WTC11 (cell line): ENCODE measurements around the gene RGCC. TPM values are rescaled to one million over a fixed set of nuclear protein-coding genes. Genes with fewer than 3 reads are reported as not detected.

Experiments
- ATAC-seq: fragments of 200-7000 bp; cut with Tn5 transposase; 2 replicates; pipeline ENCODE4 v1.10.0; 2021; ENCODE audit warnings: mild to moderate bottlenecking, moderate library complexity
- CTCF ChIA-PET: fragments of 300-600 bp; sonication (Branson Sonifier 250); formaldehyde crosslinking; loops from one replicate; lab custom pipeline; 2021; ENCODE audit warnings: antibody characterized with exemption; lab: Charles Lee
- POLR2A ChIA-PET: fragments of 350-600 bp; sonication (Branson Sonifier 250); formaldehyde crosslinking; loops from one replicate; lab custom pipeline; 2021; ENCODE audit warnings: antibody characterized with exemption; lab: Charles Lee
- DNase-seq: peaks from one replicate; pipeline ENCODE4 v3.0.0; 2021; ENCODE audit warnings: low spot score
- H3K27ac Mint-ChIP-seq: 2 replicates; pipeline ENCODE4 v1.8.0; 2021; ENCODE audit warnings: mixed read lengths
- H3K27me3 Mint-ChIP-seq: 2 replicates; pipeline ENCODE4 v1.8.0; 2021; ENCODE audit warnings: low read depth, mild to moderate bottlenecking, moderate library complexity, mixed read lengths
- H3K36me3 Mint-ChIP-seq: 2 replicates; pipeline ENCODE4 v1.8.0; 2021; ENCODE audit warnings: mixed read lengths
- H3K4me1 Mint-ChIP-seq: 2 replicates; pipeline ENCODE4 v1.8.0; 2022; ENCODE audit warnings: mixed read lengths
- H3K4me3 Mint-ChIP-seq: 2 replicates; pipeline ENCODE4 v1.8.0; 2021; ENCODE audit warnings: mild to moderate bottlenecking, moderate library complexity, mixed read lengths
- H3K9me3 Mint-ChIP-seq: 2 replicates; pipeline ENCODE4 v1.8.0; 2021; ENCODE audit warnings: mixed read lengths
- AR ChIP-seq: fragments of 250-450 bp; sonication (Bioruptor Pico); IDR thresholded peaks from 2 replicates; pipeline ENCODE4 v1.9.0; 2021; ENCODE audit warnings: mild to moderate bottlenecking
- ATF1 ChIP-seq: sonication (generic); formaldehyde crosslinking; IDR thresholded peaks from 2 replicates; pipeline ENCODE4 v1.8.1; 2023; ENCODE audit warnings: mild to moderate bottlenecking, moderate library complexity, missing genetic modification reagents
- E2F1 ChIP-seq: sonication (generic); formaldehyde crosslinking; IDR thresholded peaks from 2 replicates; pipeline ENCODE4 v1.8.0; 2022; ENCODE audit warnings: mild to moderate bottlenecking, missing genetic modification reagents
- E2F5 ChIP-seq: sonication (generic); formaldehyde crosslinking; IDR thresholded peaks from 2 replicates; pipeline ENCODE4 v1.8.1; 2022; ENCODE audit warnings: mild to moderate bottlenecking, moderate library complexity, missing genetic modification reagents
- EMX1 ChIP-seq: fragments of 250-450 bp; sonication (Bioruptor Pico); IDR thresholded peaks from 2 replicates; pipeline ENCODE4 v1.8.0; 2021; ENCODE audit warnings: mild to moderate bottlenecking
- FOXJ3 ChIP-seq: sonication (generic); formaldehyde crosslinking; IDR thresholded peaks from 2 replicates; pipeline ENCODE4 v1.9.0; 2021; ENCODE audit warnings: missing genetic modification reagents, mild to moderate bottlenecking, borderline replicate concordance
- FOXP1 ChIP-seq: sonication (generic); formaldehyde crosslinking; IDR thresholded peaks from 2 replicates; pipeline ENCODE4 v1.8.0; 2022; ENCODE audit warnings: missing genetic modification reagents, mild to moderate bottlenecking, moderate library complexity, borderline replicate concordance
- MAX ChIP-seq: sonication (generic); formaldehyde crosslinking; IDR thresholded peaks from 2 replicates; pipeline ENCODE4 v1.8.0; 2022; ENCODE audit warnings: mild to moderate bottlenecking, missing genetic modification reagents
- NFATC4 ChIP-seq: fragments of 250-450 bp; sonication (Bioruptor Pico); IDR thresholded peaks from 2 replicates; pipeline ENCODE4 v1.9.0; 2021; ENCODE audit warnings: mild to moderate bottlenecking
- OVOL2 ChIP-seq: fragments of 250-450 bp; sonication (Bioruptor Pico); IDR thresholded peaks from 2 replicates; pipeline ENCODE4 v1.9.0; 2021; ENCODE audit warnings: mild to moderate bottlenecking, borderline replicate concordance
- PREB ChIP-seq: sonication (generic); formaldehyde crosslinking; IDR thresholded peaks from 2 replicates; pipeline ENCODE4 v1.8.1; 2022; ENCODE audit warnings: mild to moderate bottlenecking, missing genetic modification reagents, moderate library complexity, borderline replicate concordance
- SOX15 ChIP-seq: fragments of 250-450 bp; sonication (Bioruptor Pico); IDR thresholded peaks from 2 replicates; pipeline ENCODE4 v1.9.0; 2021; ENCODE audit warnings: mild to moderate bottlenecking
- STAT6 ChIP-seq: sonication (generic); formaldehyde crosslinking; conservative IDR thresholded peaks from 2 replicates; pipeline ENCODE4 v1.8.1; 2023; ENCODE audit warnings: mild to moderate bottlenecking, low read depth, missing genetic modification reagents, moderate library complexity
- TCF7 ChIP-seq: sonication (generic); formaldehyde crosslinking; IDR thresholded peaks from 2 replicates; pipeline ENCODE4 v1.8.0; 2022; ENCODE audit warnings: mild to moderate bottlenecking, low read depth, missing genetic modification reagents, moderate library complexity
- TEAD4 ChIP-seq: sonication (generic); formaldehyde crosslinking; IDR thresholded peaks from 2 replicates; pipeline ENCODE4 v1.8.0; 2022; ENCODE audit warnings: mild to moderate bottlenecking, missing genetic modification reagents
- USF1 ChIP-seq: sonication (generic); formaldehyde crosslinking; IDR thresholded peaks from 2 replicates; pipeline ENCODE4 v1.8.0; 2022; ENCODE audit warnings: mild to moderate bottlenecking, missing genetic modification reagents
- ZNF232 ChIP-seq: sonication (generic); formaldehyde crosslinking; IDR thresholded peaks from 2 replicates; pipeline ENCODE4 v1.8.0; 2022; ENCODE audit warnings: mild to moderate bottlenecking, missing genetic modification reagents
- ZNF423 ChIP-seq: fragments of 250-450 bp; sonication (Bioruptor Pico); IDR thresholded peaks from 2 replicates; pipeline ENCODE4 v2.1.2; 2022; ENCODE audit warnings: mild to moderate bottlenecking, moderate library complexity
- total RNA-seq: library from RNA; stranded (reverse); gene quantifications from 3 replicates; pipeline ENCODE4 v1.2.3, GENCODE V29; 2021

The RGCC gene
- total RNA-seq, 1 experiment from 2014 or later, result 0.48 TPM

- no peak for TF ChIP-seq USF1 (CRISPR knock-in tag)
- TF ChIP-seq EMX1 (CRISPR knock-in tag), result no peak
- TF ChIP-seq OVOL2 (CRISPR knock-in tag), result no peak
- TF ChIP-seq, all 79 proteins: peak for 0
Observed at GRCh38 chr13:41411522-41411921, 45.8 kb upstream of the RGCC start (continued).

- H3K4me1 Mint-ChIP-seq, result peaks cover 2% of the 10 kb centered on the region; the same call in 1 of the 2 replicates
- H3K27me3 Mint-ChIP-seq, result no peaks in the 10 kb centered on the region
- peaks cover 6% of the 10 kb centered on the region for H3K9me3 Mint-ChIP-seq
- CTCF ChIA-PET, result no interaction called here
- H3K27ac Mint-ChIP-seq, result no peak overlapping the region
- DNase-seq, result no peak
- H3K36me3 Mint-ChIP-seq, result no peaks in the 10 kb centered on the region
- TF ChIP-seq E2F1, result no peak
- TF ChIP-seq ZNF423 (CRISPR knock-in tag), result no peak
- no peak for TF ChIP-seq MAX (CRISPR knock-in tag)
- no peak for TF ChIP-seq SOX15
- TF ChIP-seq FOXP1 (CRISPR knock-in tag), result no peak
- no peak for TF ChIP-seq TEAD4 (CRISPR knock-in tag)
- no peak for TF ChIP-seq ATF1
- no peak for TF ChIP-seq TCF7 (CRISPR knock-in tag)
- no peak for TF ChIP-seq E2F5
- TF ChIP-seq FOXJ3 (CRISPR knock-in tag), result no peak
- TF ChIP-seq AR (CRISPR knock-in tag), result no peak
- no peak for TF ChIP-seq STAT6
- no peak for TF ChIP-seq ZNF232 (CRISPR knock-in tag)
- TF ChIP-seq PREB (CRISPR knock-in tag), result no peak
- TF ChIP-seq NFATC4 (CRISPR knock-in tag), result no peak
- TF ChIP-seq, all 79 proteins: peak for 0
- no peak for ATAC-seq
- no peak overlapping the region for H3K4me3 Mint-ChIP-seq
- POLR2A ChIA-PET, result no interaction called here
Observed at GRCh38 chr13:41413872-41414271, 43.5 kb upstream of the RGCC start.
